ENCODE measurements around the gene BNIPL. TPM values are rescaled to one million over a fixed set of nuclear protein-coding genes. Genes with fewer than 3 reads are reported as not detected.

BNIPL gene
- total RNA-seq, 1 donor from 2014 or later, result 1.4 TPM

- H3K36me3 Mint-ChIP-seq (ENCODE audit: unreplicated experiment), result peaks cover 4% of the 10 kb centered on the region
- peak overlapping the region; percentile 94 for H3K27ac Mint-ChIP-seq (ENCODE audit: unreplicated experiment)
- TF ChIP-seq CTCF (IDR thresholded peaks at IDR 0.05; ENCODE audit: partially characterized antibody, unreplicated experiment), result peak; percentile 73
- peaks cover 10% of the 10 kb centered on the region for H3K9me3 Mint-ChIP-seq (ENCODE audit: unreplicated experiment)
- no peaks in the 10 kb centered on the region for H3K4me1 Mint-ChIP-seq (ENCODE audit: low read depth, unreplicated experiment)
- H3K27me3 Mint-ChIP-seq (ENCODE audit: unreplicated experiment), result peaks cover 3% of the 10 kb centered on the region
- peak overlapping the region; percentile 99 for H3K4me3 Mint-ChIP-seq (ENCODE audit: unreplicated experiment)
- DNase-seq, result peak; percentile 73
Observed at GRCh38 chr1:151047925-151048644, 11.7 kb downstream of the BNIPL start.

- Mint-ChIP-seq H3K9me3 (ENCODE audit: unreplicated experiment) (peaks cover 10% of the 10 kb centered on the region), H3K4me1 (ENCODE audit: low read depth, unreplicated experiment) (no peaks in the 10 kb centered on the region), H3K27ac (ENCODE audit: unreplicated experiment) (peak overlapping the region; percentile 94), H3K4me3 (ENCODE audit: unreplicated experiment) (peak overlapping the region; percentile 99), H3K27me3 (ENCODE audit: unreplicated experiment) (peaks cover 3% of the 10 kb centered on the region), H3K36me3 (ENCODE audit: unreplicated experiment) (peaks cover 2% of the 10 kb centered on the region)
- no peak for TF ChIP-seq CTCF (IDR thresholded peaks at IDR 0.05; ENCODE audit: partially characterized antibody, unreplicated experiment)
- DNase-seq, result no peak
Observed at GRCh38 chr1:151048645-151049032, 12.3 kb downstream of the BNIPL start.

DNA sequence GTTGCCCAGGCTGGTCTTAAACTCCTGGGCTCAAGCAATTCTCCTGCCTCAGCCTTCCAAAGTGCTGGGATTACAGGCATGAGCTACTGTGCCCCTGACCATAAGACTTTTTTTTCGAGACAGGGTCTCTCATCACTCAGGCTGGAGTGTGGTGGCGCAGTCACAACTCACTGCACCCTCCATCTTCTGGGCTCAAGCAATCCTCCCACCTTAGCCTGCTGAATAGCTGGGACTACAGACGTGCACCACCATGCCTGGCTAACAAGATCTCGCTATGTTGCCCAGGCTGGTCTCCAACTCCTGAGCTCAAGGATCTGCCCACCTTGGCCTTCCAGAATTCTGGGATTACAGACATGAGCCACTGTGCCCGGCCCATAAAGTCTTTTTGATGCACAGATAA is 13.1 kb downstream of the BNIPL start:
- TF ChIP-seq CTCF (IDR thresholded peaks at IDR 0.05; ENCODE audit: partially characterized antibody, unreplicated experiment), result no peak
- Mint-ChIP-seq H3K9me3 (ENCODE audit: unreplicated experiment) (peaks cover 7% of the 10 kb centered on the region), H3K27me3 (ENCODE audit: unreplicated experiment) (peaks cover 3% of the 10 kb centered on the region), H3K4me3 (ENCODE audit: unreplicated experiment) (no peak overlapping the region), H3K27ac (ENCODE audit: unreplicated experiment) (no peak overlapping the region), H3K36me3 (ENCODE audit: unreplicated experiment) (no peaks in the 10 kb centered on the region), H3K4me1 (ENCODE audit: low read depth, unreplicated experiment) (no peaks in the 10 kb centered on the region)
- DNase-seq, result no peak

DNA sequence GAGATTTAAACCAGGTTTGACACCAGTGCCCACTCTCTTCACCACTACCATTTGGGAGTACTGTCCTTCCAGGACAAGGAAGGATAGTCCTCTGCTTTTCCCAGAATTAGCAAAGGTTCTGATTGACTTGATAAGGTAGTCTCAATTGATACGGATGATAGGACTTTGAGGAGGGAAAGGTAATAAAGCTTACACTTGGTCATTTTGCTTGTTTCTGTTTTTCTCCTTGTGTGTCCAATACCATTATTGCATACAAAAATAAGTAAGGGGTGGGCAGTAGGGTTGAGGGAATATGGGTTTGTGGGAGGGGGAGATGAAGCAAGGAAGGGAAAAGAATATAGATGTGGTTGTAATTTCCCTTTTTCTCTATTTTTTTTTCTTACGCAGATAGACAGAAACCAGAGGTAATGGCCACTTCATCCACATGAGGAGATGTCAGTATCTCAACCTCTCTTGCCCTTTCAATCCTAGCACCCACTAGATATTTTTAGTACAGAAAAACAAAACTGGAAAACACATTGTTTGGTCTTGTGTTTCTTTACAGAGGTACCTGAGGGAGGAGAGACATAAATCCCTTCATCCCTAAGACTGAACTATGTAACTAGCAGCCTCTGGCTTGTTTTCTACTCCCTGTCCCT is 13.8 kb downstream of the BNIPL start:
- DNase-seq, result no peak
- H3K36me3 Mint-ChIP-seq (ENCODE audit: unreplicated experiment), result no peaks in the 10 kb centered on the region
- H3K9me3 Mint-ChIP-seq (ENCODE audit: unreplicated experiment), result peaks cover 7% of the 10 kb centered on the region
- H3K27ac Mint-ChIP-seq (ENCODE audit: unreplicated experiment), result no peak overlapping the region
- no peak overlapping the region for H3K4me3 Mint-ChIP-seq (ENCODE audit: unreplicated experiment)
- H3K27me3 Mint-ChIP-seq (ENCODE audit: unreplicated experiment), result peaks cover 3% of the 10 kb centered on the region
- no peaks in the 10 kb centered on the region for H3K4me1 Mint-ChIP-seq (ENCODE audit: low read depth, unreplicated experiment)
- no peak for TF ChIP-seq CTCF (IDR thresholded peaks at IDR 0.05; ENCODE audit: partially characterized antibody, unreplicated experiment)

- DNase-seq, result no peak
- H3K4me3 Mint-ChIP-seq (ENCODE audit: unreplicated experiment), result no peak overlapping the region
Observed at GRCh38 chr1:151051356-151052009, 15.1 kb downstream of the BNIPL start.

More at GRCh38 chr1:151051356-151052009, 15.1 kb downstream of the BNIPL start:
- H3K27me3 Mint-ChIP-seq (ENCODE audit: unreplicated experiment), result peaks cover 3% of the 10 kb centered on the region
- no peak for TF ChIP-seq CTCF (IDR thresholded peaks at IDR 0.05; ENCODE audit: partially characterized antibody, unreplicated experiment)
- peaks cover under 1% of the 10 kb centered on the region for H3K4me1 Mint-ChIP-seq (ENCODE audit: low read depth, unreplicated experiment)
- no peaks in the 10 kb centered on the region for H3K36me3 Mint-ChIP-seq (ENCODE audit: unreplicated experiment)
- H3K27ac Mint-ChIP-seq (ENCODE audit: unreplicated experiment), result no peak overlapping the region
- H3K9me3 Mint-ChIP-seq (ENCODE audit: unreplicated experiment), result peaks cover 5% of the 10 kb centered on the region
